GM12878 (cell line): Measurements from ENCODE around the gene SLC13A3. TPM values are rescaled to one million over a fixed set of nuclear protein-coding genes. Genes with fewer than 3 reads are reported as not detected.

Experiments
- HDGF ChIP-seq: fragments of 450-650 bp; IDR thresholded peaks from 2 replicates; pipeline ENCODE4 v1.6.1; 2016; ENCODE audit warnings: antibody characterized with exemption
- IRF4 ChIP-seq: IDR thresholded peaks from 2 replicates; pipeline ENCODE4 v1.6.1; 2011; ENCODE audit warnings: low read depth, low read length
- polyA plus RNA-seq, 11 experiments: library from polyadenylated mRNA; depleted of rRNA in 4 of 11; unstranded in 6 of 11; stranded (reverse) in 5 of 11; fragments of >200 nt; fragmentation: Nextera tagmentation in 4 of 11; fragmentation: Illumina TruSeq in 1 of 11; extraction: Ambion mirVana in 4 of 11; extraction: Trizol in 1 of 11; gene quantifications; 1 replicate in 1 of 11; 2 replicates in 10 of 11; pipeline versions ENCODE4 v1.2.1 to v1.2.3, GENCODE V29; 2011 to 2016; ENCODE audit warnings: inconsistent platforms in 2 of 11, missing spikeins in 2 of 11, low read depth in 1 of 11
- total RNA-seq, 4 experiments: library from RNA; depleted of rRNA in 3 of 4; stranded (reverse); fragments of >200 nt in 3 of 4; fragmentation: Illumina TruSeq in 1 of 4; extraction: Trizol in 1 of 4; gene quantifications; 2 replicates each; pipeline versions ENCODE4 v1.2.1 to v1.2.3, GENCODE V29; 2013 to 2021
- TF ChIP-seq, protein P1 (sequence below): fragments of 150-350 bp; IDR thresholded peaks from 2 replicates; pipeline ENCODE4 v1.6.1; 2016; ENCODE audit warnings: low read depth, low read length
- TF ChIP-seq, protein P2 (sequence below): IDR thresholded peaks from 2 replicates; pipeline ENCODE4 v1.6.1; 2011; ENCODE audit warnings: borderline replicate concordance, low read depth, mild to moderate bottlenecking, moderate library complexity, low read length; ENCODE audit not compliant: insufficient read depth, poor library complexity, severe bottlenecking
- TF ChIP-seq, protein P3 (sequence below): fragments of 450-650 bp; IDR thresholded peaks from 2 replicates; pipeline ENCODE4 v1.6.1; 2018; ENCODE audit warnings: mild to moderate bottlenecking, low read depth, moderate library complexity; ENCODE audit not compliant: partially characterized antibody

Gene SLC13A3
- total and polyA plus RNA-seq, 10 of the 15 experiments (the other 5 are each of a cell fraction or from before 2014, with no cell fraction given), result 0.03 to 0.76 (median 0.07) TPM; not detected in 4

DNA sequence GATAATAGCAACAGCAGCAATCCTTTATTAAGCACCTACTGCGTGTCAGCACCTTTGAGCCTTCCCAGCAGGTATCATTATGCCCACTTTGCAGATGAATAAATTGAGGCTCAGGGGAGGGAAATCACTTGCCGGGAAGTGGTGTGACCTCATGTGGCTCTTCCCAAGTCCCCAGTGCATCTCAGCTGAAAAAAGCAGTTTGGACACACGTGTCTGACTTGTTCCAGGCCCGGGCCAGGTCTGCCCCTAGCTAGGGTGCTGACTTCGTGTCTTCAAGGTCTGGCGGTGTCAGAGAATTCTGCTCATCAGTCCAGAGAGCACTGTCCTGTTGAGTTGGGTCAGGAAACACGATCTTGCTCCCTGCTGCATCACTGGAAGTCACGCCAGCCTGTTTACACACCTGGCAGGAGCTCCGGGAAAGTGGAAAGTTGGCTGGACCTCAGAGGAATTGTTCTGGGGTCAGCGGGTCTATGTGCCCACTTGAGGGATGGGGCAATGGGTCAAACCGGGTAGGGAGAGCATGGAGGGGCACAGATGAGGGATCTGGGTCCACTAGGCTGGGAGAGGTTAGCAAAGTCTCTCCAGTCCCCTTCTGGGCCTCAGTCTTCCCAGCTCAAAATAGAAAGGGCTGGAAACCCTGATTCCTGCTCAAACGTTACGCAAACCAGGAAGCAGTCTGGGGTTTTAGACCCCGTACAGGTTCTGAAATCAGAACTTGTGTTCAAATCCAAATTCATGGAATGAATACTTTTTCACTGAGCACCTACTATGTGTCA lies 10.5 kb downstream of the SLC13A3 start (continued):
- TF ChIP-seq, protein P1, sequence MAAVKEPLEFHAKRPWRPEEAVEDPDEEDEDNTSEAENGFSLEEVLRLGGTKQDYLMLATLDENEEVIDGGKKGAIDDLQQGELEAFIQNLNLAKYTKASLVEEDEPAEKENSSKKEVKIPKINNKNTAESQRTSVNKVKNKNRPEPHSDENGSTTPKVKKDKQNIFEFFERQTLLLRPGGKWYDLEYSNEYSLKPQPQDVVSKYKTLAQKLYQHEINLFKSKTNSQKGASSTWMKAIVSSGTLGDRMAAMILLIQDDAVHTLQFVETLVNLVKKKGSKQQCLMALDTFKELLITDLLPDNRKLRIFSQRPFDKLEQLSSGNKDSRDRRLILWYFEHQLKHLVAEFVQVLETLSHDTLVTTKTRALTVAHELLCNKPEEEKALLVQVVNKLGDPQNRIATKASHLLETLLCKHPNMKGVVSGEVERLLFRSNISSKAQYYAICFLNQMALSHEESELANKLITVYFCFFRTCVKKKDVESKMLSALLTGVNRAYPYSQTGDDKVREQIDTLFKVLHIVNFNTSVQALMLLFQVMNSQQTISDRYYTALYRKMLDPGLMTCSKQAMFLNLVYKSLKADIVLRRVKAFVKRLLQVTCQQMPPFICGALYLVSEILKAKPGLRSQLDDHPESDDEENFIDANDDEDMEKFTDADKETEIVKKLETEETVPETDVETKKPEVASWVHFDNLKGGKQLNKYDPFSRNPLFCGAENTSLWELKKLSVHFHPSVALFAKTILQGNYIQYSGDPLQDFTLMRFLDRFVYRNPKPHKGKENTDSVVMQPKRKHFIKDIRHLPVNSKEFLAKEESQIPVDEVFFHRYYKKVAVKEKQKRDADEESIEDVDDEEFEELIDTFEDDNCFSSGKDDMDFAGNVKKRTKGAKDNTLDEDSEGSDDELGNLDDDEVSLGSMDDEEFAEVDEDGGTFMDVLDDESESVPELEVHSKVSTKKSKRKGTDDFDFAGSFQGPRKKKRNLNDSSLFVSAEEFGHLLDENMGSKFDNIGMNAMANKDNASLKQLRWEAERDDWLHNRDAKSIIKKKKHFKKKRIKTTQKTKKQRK, result no peak
- TF ChIP-seq HDGF, result no peak
- TF ChIP-seq, protein P2, sequence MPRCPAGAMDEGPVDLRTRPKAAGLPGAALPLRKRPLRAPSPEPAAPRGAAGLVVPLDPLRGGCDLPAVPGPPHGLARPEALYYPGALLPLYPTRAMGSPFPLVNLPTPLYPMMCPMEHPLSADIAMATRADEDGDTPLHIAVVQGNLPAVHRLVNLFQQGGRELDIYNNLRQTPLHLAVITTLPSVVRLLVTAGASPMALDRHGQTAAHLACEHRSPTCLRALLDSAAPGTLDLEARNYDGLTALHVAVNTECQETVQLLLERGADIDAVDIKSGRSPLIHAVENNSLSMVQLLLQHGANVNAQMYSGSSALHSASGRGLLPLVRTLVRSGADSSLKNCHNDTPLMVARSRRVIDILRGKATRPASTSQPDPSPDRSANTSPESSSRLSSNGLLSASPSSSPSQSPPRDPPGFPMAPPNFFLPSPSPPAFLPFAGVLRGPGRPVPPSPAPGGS, result no peak
- TF ChIP-seq, protein P3, sequence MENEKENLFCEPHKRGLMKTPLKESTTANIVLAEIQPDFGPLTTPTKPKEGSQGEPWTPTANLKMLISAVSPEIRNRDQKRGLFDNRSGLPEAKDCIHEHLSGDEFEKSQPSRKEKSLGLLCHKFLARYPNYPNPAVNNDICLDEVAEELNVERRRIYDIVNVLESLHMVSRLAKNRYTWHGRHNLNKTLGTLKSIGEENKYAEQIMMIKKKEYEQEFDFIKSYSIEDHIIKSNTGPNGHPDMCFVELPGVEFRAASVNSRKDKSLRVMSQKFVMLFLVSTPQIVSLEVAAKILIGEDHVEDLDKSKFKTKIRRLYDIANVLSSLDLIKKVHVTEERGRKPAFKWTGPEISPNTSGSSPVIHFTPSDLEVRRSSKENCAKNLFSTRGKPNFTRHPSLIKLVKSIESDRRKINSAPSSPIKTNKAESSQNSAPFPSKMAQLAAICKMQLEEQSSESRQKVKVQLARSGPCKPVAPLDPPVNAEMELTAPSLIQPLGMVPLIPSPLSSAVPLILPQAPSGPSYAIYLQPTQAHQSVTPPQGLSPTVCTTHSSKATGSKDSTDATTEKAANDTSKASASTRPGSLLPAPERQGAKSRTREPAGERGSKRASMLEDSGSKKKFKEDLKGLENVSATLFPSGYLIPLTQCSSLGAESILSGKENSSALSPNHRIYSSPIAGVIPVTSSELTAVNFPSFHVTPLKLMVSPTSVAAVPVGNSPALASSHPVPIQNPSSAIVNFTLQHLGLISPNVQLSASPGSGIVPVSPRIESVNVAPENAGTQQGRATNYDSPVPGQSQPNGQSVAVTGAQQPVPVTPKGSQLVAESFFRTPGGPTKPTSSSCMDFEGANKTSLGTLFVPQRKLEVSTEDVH, result no peak
- TF ChIP-seq IRF4, result no peak
